GM12873 (cell line): ENCODE measurements around the gene CLEC10A.

Source experiments
- TF ChIP-seq, protein P1 (sequence below): IDR thresholded peaks from 2 replicates; pipeline ENCODE4 v1.5.1; 2012; ENCODE audit warnings: low read depth, mild to moderate bottlenecking, moderate library complexity, low read length, control low read depth; ENCODE audit not compliant: insufficient read depth; ENCODE audit errors: missing control alignments

Gene CLEC10A

DNA sequence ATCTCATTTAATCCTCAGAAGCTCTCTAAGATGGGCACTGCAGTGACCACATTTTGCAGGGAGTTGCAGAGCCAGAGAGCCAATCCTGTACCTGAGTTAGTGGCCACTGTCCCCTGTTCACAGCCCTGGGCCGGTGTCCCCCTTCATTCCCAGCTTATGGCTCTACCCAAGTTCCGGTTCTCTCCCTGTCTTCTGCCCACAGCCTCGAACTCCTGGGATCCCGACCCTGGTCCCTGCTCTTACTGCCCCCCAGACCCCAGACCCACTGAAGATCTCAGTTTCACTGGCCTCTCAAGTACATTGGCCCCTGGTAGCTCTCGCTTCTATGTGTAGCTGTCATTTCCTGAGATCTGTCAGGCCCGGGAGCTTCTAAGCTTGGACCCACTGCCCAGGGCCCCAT lies 22.4 kb upstream of the CLEC10A start:
- TF ChIP-seq, protein P1, sequence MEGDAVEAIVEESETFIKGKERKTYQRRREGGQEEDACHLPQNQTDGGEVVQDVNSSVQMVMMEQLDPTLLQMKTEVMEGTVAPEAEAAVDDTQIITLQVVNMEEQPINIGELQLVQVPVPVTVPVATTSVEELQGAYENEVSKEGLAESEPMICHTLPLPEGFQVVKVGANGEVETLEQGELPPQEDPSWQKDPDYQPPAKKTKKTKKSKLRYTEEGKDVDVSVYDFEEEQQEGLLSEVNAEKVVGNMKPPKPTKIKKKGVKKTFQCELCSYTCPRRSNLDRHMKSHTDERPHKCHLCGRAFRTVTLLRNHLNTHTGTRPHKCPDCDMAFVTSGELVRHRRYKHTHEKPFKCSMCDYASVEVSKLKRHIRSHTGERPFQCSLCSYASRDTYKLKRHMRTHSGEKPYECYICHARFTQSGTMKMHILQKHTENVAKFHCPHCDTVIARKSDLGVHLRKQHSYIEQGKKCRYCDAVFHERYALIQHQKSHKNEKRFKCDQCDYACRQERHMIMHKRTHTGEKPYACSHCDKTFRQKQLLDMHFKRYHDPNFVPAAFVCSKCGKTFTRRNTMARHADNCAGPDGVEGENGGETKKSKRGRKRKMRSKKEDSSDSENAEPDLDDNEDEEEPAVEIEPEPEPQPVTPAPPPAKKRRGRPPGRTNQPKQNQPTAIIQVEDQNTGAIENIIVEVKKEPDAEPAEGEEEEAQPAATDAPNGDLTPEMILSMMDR = no peak

DNA sequence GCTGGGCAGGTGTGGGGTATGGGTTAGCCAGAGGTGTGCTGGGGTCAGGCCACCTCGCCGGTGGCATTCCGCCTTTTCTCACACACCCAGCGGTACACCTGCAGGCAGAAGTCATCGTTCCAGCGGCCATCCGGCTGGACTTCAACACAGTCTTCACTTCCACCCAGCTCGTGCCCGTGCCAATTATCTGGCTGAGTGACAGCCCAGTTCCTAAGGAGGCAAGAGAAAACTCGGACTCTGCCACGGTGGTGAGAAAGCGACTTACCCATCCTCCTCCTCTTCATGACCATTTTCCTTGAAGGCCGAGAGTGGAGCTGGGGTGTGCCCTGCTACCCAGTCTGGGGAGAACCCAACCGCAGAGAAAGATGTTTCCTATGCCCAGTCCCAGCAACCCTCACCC lies 21.5 kb upstream of the CLEC10A start:
- TF ChIP-seq, protein P1 = no peak

DNA sequence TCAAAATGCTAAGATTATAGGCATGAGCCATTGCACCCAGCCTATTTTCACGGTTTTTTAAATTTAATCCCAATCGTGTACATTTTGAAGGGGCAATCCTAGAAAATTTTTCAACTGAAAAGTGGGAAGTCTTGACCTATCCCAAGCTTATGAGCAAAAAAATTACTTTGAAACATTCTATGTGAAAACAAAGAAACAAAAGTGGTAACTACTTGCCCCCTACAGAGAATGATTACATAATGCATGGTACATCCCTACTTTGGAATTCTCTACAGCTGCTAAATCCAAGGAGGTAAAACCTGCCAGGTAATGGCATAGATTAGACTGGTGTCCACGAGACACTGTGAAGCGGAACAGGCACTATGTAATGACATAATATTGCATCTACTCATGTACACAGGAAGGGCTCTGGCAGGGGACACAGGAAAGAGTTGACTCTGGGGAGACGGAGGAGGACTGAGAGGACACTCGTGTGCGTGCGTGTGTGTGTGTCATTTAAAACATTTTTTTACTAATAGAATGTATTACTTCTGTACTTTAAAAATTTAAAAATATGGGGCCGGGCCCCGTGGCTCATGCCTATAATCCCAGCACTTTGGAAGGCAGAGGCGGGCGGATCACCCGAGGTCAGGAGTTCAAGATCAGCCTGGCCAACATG lies 18.9 kb upstream of the CLEC10A start:
- TF ChIP-seq, protein P1 = no peak

DNA sequence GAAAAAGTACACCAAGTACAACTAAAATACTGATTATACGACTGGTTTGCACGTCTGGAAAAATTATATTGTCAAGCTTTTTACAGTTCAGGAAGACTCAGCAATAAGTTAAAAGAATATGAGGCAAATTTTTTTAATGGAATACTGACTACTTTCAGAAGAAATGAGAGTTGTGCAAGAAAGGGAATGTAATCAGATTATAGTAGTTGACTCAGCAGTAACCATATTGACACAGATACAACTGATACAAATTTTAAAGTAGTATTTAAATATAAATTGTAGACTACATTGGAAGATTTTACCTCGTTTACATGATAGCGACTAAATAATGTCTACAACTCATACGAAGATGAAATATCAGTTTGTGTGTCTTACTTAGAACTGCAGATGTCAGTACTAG lies 17.9 kb upstream of the CLEC10A start:
- TF ChIP-seq, protein P1 = no peak

DNA sequence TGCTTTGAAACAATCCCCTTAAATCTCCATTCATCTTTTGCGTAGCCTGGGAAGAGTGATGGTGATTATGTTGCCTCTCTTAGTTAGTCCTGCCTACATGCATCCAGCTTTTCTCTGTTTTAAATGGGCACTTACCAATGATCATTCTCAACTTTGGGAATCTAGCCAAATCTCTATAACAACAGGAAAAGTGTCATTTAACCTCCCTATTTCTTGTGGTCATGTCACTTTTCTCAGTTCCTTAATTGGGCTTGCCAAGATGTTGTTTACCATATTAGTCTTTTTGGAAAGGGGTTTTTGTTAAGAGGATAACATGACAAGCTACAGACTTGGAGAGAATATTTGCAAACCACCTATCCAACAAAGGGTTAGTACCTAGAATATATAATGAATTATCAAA lies 15.6 kb upstream of the CLEC10A start:
- TF ChIP-seq, protein P1 = no peak

DNA sequence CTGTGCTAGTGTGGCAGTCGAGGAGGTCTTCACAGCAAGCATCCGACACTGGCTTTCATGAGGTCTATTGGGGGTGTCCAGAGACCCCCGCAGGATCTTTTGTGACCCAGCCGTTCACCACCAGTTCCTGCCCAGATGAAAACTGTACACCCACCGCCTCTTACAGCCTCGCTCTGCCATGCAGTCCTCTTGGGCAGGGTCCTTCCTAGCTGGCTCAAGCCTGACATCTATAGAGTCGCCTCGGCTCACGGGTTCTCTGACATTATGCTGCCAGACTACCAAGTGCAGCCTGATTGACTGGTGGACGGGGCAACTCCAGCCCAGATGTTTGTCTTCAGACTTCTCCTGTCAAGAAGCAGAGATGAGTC lies 14.6 kb upstream of the CLEC10A start:
- TF ChIP-seq, protein P1 = no peak

DNA sequence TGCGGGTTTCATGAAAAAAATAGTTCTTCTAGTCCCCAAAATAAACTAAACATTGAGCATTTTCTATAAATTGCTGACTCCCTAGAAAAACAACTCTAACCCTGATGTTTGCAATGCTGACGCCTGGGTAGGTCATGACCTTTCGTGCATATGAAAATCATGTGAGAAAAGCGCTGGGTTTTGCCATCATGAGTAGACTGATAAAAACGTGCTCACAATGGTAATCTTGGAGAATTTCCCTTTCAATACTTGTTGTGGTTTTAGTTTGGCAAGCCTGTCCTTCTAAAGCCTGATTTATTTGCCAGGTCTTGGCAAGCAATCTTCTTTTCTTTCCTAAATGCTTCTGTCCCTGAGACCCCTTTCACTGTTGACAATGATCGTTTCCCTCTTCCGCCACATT lies 4.0 kb upstream of the CLEC10A start:
- TF ChIP-seq, protein P1 = no peak

DNA sequence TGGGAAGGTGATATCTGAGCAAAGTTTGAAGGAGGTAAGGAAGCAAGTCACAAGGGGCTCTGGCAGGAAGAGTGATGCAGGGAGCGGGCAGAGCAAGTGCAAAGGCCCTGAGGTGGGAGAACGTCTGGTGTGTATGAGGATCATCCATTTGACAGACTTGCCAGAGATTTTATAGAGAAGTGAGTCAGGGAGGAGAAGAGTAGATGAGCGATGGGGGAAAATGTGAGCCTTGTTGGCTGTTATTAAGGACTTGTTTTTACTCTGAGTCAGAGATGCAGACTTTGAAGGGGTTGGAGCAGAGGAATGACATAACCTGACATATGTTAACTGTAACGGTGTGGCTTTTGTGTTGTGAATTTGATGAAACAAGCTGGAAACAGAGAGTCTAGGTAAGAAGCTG lies 3.5 kb upstream of the CLEC10A start:
- TF ChIP-seq, protein P1 = no peak
